Activated CD4-positive, alpha-beta T cell treated with anti-CD3 and anti-CD28 coated beads, Interleukin-2, Interleukin-6, amounts not matched to agents 100 ng/mL and 50 ng/mL, durations not matched to agents 16 hours and 8 hours (primary cell): ENCODE results near the gene FGB.

Source experiments
- DNase-seq: peaks from one replicate; pipeline ENCODE4 v3.0.0-alpha.2; 2020

Gene FGB

DNA sequence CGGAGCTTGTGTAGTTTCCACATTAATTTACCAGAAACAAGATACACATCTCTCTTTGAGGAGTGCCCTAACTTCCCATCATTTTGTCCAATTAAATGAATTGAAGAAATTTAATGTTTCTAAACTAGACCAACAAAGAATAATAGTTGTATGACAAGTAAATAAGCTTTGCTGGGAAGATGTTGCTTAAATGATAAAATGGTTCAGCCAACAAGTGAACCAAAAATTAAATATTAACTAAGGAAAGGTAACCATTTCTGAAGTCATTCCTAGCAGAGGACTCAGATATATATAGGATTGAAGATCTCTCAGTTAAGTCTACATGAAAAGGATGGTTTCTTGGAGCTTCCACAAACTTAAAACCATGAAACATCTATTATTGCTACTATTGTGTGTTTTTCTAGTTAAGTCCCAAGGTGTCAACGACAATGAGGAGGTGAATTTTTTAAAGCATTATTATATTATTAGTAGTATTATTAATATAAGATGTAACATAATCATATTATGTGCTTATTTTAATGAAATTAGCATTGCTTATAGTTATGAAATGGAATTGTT, at the start of gene FGB:
Gene FGB (plus strand): TSS at position 315 of the 558 bp plus-strand sequence. CDS start 8 bp downstream, at position 323.
- no peak for DNase-seq

DNA sequence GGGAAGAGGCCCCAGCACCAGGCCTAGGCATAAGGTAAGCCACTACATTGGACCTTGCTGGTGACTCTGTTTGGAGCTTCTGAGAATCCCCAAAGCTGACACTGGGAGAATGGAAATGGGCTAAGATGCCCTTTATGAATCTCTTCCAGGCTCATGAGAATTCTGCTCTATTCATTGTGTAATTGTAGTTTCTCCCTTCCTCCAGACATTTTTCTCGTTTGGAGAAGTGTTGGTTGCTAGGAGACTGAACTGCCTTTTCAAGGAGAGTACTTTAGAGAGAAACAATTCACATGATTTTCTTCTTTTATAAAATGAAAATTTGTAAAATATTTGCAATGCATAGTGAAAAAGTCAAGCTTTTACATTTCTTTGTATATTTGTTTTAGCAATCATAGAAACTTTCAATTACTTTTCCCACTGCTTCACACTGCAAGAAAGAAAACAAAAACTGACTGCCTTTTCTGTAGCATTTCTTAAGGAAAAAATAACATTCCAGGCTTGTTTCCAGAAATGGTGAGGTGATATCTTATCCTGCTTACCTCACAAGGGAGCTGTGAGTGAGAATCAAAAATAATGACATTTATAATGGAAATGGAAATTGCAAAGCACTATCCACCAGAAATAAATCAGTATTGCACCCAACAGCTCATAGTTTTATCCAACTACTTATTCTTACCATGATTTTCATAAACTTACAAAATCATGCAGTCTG, 46.3 kb upstream of the FGB start:
- DNase-seq = no peak

GRCh38 chr4:154517591-154517990, 45.2 kb upstream of the FGB start:
- no peak for DNase-seq

- no peak for DNase-seq
These were observed 43.6 kb upstream of the FGB start for GRCh38 chr4:154519214-154519613.

- no peak for DNase-seq
These were observed 41.2 kb upstream of the FGB start for GRCh38 chr4:154521607-154522006.

DNA sequence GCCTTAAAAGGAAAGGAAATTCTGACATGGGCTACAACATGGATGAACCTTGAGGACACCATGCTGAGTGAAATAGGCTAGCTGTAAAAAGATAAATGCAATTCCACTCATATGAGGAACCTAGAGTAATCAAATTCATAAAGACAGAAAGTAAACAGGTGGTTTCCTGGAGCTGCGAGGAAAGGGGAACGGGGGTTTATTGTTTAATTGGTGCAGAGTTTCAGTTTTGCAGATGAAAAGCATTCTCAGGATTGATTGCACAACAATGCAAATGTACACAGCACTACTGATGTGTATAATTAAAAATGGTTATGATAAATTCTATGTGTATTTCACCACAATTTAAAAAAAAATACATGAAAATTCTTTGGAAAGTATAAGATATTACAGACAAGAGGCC, 36.7 kb upstream of the FGB start:
- no peak for DNase-seq

- DNase-seq = no peak
These were observed 35.5 kb upstream of the FGB start for GRCh38 chr4:154527308-154527707.

DNA sequence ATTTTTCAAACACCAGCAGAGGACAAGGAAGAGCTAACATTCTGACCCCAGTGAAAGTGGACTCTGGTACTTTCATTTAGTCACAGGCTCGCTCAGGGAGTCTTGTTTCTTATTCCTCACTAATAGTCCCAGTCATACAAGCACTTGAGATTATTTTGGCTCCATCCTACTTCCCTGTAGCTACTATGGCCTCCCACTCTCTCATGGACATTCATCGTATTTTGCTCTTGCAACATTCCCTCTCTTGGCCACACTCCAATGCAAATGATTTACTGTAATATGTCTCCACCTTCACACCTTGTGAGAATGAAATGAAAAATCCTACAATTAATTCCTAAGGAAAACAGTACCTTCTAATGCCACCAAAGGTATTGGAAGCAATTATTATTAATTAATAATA, 33.9 kb upstream of the FGB start:
- no peak for DNase-seq

DNA sequence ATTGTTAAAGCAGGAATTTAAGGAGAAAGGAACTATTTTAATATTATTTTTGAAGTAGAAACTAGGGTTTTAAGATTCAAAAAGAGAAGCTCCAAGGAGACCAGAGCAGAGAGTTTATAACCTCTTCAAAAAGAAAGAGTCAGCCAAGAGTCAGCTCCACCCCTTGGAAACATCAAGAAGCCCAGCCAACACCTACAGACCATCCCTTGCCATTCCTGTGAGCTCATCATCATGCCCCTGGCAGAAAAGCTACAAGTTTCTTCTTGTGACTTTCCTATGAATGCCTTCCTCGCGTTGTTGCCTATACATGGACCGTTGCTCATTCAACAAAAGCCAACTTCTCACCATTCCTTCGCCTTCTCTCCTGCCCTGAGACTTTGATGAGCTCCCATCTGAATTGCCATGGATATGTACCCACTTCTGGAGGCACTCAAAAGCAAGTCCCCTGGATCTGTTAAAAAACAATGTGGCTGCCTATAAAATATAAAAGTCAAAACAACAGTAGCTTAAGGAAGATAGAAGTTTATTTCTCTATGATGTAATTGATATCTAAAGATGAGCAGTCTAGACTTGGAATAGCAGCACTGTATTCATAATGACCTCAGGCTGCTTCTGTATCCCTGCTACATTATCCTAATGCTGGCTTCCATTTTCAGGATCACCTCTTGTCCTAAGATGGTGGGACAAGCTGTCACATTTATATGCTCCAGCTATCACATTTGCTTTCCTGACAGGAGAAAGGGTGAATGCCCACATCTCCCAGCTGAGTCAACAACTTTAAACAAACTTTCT, 32.9 kb upstream of the FGB start:
- no peak for DNase-seq

- no peak for DNase-seq
These were observed 28.5 kb upstream of the FGB start for GRCh38 chr4:154534296-154534695.

DNA sequence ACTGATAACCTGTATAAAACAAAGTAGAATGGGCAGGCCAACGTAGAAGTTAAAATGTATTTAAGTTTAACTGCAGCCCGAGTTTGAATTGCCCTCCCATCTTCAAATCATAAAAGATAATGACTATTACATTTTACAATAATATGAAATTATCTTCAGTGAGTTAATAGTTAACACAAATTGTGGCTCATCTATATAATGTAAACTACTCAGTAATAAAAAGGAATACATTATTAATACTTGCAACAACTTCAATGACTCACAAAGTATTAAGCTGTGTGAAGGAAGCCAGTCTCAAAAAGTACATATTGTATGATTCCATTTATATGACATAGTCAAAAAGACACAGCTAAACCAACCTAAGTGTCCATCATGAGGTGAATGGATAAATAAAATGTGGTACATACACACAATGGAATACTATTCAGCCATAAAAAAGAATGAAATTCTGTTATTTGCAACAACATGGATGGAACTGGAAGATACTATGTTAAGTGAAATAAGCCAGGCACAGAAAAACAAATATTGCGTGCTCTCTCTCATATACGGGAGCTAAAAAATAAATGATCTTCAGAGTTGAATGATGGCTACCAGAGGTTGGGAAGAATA, 20.4 kb upstream of the FGB start:
- DNase-seq = no peak

DNA sequence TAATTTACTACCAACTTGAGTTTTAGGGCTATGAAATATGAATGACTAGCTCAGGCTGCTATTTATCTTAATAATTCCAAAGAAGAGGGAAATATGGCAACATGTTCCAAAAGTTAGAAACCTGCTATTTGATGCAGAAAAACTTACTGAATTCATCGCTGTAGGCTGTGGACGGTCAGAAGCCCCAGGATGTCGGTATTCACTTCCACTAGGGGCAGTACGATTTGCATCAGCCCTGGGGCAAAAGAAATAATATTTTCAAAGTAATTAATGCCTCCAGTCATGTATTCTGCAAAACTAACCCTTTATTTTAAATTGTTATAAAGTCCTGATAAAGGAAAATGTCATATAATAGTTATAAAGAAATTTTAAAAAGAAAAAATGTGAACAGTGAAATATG, 17.1 kb upstream of the FGB start:
- no peak for DNase-seq

GRCh38 chr4:154549894-154550790, 12.7 kb upstream of the FGB start, which contains the start of gene PLRG1:
Gene PLRG1, minus strand, starts transcription at chr4:154550400. Its CDS starts 92 bp downstream, at chr4:154550308.
- peak; percentile 97 for DNase-seq

GRCh38 chr4:154551872-154552686, 10.7 kb upstream of the FGB start:
- peak; percentile 79 for DNase-seq

DNA sequence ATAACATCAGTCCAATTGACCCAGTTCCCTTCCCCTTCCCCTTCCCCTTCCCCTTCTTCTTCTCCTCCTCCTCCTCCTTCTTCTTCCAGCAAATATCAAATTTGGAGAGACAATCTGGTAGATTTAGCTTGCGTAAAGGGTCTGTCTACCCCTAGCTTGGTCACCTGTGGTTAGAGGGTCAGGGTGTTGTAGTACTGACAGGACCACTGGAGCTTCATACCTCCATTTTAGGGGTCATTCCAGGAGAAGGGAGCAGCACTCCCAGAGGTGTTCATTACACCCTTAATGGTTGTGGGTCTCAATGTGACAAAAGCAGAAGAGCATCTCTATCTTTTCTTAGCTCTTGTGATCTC, 3.7 kb upstream of the FGB start:
- DNase-seq = no peak

DNA sequence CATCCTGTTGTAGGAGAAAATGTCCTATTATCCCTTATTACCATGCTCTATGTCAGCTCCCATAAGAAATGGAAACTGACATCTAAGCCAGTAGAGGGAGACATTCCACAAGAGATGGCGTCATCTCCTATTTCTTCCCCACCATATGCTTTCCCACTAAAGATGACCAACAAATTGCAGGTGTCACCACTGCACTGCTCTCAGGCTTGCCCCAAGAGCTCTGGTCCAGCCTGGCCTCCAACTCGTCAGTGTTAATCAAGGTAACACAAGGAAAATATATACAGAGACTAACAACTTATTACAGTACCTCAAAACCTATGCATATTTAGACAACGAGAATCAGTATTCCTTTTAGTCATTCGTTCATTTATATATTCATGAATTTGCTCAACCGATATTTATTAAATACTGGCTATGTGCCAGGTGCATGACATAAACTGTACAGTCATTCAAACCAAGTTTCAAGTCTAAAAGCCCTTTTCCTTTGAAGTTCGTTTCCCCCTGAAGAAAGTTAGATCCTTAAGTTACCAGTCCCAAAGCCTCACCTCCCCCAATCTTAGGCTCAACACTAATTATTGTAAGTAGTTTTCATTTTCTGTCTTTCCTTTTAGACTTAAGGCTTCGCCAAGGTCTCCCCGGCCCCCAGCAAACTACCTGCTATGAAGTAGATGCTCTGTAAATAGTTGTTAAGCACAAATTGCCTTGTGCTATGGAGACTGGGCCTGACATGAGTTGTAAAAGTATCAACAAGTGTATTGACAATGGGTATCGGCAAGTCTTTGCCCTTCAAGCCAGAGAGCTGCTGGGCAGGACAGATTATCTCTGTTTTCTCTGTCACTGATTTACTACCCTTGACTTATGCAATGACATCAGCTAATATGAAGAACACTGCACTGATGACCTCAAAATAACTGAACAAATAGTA, 3.1 kb upstream of the FGB start:
- DNase-seq = peak; percentile 24

DNA sequence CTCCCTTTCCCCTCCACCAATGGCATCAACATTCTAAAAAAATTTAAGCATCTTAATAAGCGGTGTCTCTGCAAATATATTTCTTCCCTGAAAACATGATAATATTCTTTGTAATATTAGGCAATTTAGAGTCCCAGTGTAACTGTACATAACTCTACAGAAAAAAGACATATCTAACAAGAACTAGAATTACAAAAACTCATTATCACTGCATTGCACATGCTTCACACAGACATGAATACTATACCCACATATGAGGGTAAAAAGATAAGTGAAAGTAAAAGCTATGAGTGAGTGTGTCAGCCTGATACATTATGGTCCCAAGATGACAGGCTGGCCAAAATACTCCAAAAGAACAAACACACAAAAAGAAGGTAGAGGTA, 2.4 kb upstream of the FGB start:
- no peak for DNase-seq

GRCh38 chr4:154560824-154561231, 2.0 kb upstream of the FGB start:
- DNase-seq = no peak

DNA sequence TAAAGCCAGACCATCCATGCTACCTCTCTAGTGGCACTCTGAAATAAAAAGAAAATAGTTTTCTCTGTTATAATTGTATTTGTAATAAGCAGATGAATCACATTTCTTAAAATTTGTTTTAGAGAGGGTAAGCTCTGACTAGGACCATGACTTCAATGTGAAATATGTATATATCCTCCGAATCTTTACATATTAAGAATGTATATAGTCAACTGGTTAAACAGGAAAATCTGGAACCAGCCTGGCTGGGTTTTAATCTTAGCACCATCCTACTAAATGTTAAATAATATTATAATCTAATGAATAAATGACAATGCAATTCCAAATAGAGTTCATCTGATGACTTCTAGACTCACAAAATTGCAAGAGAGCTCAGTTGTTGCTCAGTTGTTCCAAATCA, 1.5 kb downstream of the FGB start:
- no peak for DNase-seq

GRCh38 chr4:154565704-154566103, 2.9 kb downstream of the FGB start:
- DNase-seq = no peak
